C1 segment of cervical spinal cord (tissue), 14 donors: ENCODE measurements around the gene MLEC.
A peak's percentile ranks its signal among the peaks of the same experiment; 100 is the strongest.
"Not testable (repeated sequence)": the region's sequence is repeated elsewhere in the genome, so short reads cannot be mapped to it uniquely, and the experiment has no call there.

Experiments used
- DNase-seq, 14 donors: peaks; one replicate each; lab custom pipeline; 2025; lab: John Stamatoyannopoulos, UW

MLEC gene

GRCh38 chr12:120662879-120663278 lies 24.1 kb upstream of the MLEC start:
- DNase-seq: no peak

GRCh38 chr12:120663741-120664140 lies 23.2 kb upstream of the MLEC start:
- DNase-seq: no peak

- no peak for DNase-seq
Measured at GRCh38 chr12:120666571-120667390, 20.2 kb upstream of the MLEC start.

- DNase-seq: no peak
Measured at GRCh38 chr12:120668091-120668867, 18.7 kb upstream of the MLEC start.

GRCh38 chr12:120668868-120669840 lies 17.8 kb upstream of the MLEC start:
- DNase-seq: no peak

GRCh38 chr12:120670237-120670636 lies 16.7 kb upstream of the MLEC start:
- DNase-seq: not testable (repeated sequence)

DNA sequence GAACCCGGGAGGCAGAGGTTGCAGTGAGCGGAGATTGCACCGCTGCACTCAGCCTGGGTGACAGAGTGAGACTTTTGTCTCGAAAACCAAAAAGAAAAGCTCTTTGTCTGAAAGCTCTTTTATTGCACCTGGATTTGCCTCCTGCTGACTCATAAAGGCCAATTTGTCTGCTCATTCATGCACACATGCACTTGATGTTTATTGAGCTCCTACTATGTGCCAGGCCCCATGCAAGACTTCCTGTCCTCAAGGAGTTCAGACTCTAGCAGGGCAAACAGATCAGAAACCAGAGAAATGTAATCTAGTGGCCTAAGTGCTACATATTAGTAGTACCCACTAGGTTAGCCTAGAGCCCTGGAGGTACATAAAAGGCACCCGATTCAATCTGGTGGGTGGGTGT lies 16.3 kb upstream of the MLEC start:
- no peak for DNase-seq

DNA sequence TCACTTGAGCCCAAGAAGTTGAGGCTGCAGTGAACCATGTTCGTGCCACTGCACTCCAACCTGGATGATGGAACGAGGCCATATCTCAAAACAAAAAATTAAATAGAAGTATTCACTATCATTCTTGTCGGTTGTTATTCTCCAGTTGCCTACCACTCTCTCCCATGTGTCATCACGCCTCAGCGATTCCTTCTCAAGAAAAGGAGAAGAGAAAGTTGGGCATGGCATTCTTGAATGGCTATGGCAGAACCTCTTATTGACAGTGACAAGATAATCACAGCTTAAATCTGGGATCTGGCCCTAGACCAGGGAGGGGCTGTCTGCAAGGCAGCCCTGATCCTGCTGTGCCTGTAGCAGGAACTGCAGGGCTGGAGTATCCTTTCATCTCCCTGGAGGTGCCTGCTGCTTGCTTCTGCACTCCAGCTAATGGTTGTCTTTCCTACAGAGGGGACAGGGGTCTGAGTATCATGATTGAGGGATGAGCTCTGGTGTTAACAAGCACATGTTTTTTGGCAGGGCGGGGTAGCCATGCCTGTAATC lies 12.8 kb upstream of the MLEC start:
- no peak for DNase-seq

DNA sequence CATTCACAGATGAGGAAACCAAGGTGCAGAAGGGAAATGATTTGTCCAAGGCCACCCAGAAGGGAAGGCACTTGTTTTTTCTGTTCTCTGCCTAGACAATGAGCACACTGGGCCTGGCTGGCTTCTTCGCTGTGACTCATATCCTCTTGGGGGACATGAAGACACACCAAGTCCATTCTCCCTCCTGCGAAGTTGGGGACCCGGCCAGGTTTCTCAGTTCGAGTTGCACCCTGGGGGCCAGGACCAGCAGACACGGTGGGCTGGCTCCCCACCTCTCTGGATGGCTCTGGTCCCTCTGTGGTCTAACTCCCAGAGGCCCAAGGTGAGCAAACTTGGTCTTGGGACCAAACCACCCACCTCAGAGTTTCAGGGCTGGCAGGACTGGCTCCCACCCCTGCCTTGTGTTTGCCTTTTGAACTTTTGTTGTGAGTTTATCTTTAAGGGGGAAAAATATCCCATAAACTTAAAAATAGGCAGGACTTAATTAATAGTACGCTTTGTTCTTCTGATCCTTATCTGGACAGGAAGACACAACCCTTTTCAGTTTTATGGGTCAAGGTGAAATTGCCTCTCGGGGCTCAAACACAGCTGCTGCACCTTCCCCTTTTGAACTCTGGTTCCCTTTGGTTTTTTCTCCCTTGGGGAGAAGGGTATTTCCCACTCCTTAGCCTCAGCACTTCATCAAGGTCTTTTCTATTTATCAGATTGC lies 9.0 kb upstream of the MLEC start:
- DNase-seq: no peak

DNA sequence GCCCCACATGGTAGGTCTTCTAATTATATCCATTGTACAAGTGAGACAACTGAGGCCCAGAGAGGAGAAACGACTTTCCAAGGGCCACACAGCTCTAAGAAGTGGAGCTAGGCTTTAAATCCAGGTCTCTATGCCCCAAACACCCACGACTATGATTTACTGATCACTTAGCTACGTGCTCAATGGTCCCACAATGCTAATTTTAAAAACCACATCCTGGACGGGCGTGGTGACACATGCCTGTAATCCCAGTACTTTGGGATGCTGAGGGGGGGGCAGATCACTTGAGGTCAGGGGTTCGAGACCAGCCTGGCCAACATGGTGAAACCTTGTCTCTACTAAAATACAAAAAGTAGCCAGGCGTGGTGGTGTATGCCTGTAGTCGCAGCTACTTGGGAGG lies 8.4 kb upstream of the MLEC start:
- DNase-seq: no peak

DNA sequence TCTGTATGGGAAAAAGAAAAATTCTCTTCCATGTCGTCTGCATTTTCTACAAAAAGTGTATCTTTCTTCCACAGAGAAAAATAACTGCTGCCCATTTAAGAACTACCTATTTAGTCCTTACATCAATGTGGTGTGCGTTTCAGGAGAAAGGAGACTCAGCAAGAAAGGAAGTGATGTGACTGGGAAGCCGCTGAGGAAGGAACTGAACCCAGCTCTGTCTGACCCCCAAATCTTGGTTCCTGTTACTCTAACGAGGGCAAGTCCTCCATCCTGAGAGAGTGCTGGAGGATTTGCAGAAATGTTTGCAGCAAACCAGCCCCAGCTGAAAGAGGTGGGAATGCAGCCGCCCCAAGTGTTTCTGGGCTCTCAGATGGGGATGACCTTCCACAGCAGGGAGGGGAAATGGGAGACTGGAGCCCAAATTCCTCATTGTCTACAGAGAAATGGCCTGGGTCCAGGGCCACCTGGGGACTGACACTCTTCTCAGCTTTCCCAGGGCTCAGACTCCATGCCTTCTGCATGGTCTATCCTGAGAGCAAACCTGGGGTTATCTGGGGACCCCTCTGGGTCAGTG lies 6.7 kb upstream of the MLEC start:
- DNase-seq: no peak

GRCh38 chr12:120684523-120684932 lies 2.4 kb upstream of the MLEC start:
- DNase-seq: no peak

- DNase-seq: no peak
Measured at GRCh38 chr12:120685522-120685921, 1.4 kb upstream of the MLEC start.

DNA sequence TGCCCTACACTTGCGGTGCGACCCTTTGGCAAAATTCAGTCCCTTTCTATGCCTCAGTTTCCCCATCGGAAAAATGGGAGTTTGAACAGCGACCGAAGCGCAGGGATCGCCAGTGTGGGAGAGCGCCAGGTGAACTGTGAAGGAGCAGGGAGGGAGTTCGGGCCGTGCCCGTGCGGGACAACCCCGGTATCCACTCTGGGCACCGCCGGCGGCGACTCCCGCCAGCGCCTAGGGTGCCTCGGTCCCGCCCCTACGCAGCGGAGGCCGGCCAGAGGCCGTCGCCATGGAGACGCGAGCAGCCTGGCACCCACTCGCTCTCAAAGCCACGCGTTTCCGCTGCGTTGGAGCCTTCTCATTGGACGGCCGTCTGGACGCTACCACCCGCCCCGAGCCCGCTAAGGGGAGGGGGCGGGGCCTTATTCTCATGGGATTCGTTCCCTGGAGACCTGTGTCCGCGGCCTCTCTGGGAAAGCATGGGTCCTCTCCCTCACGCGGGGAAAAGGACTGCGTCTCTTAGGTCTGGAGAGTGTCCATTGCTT lies 729 bp upstream of the MLEC start:
- DNase-seq: peak; percentile 88 to 99 (median 97)

DNA sequence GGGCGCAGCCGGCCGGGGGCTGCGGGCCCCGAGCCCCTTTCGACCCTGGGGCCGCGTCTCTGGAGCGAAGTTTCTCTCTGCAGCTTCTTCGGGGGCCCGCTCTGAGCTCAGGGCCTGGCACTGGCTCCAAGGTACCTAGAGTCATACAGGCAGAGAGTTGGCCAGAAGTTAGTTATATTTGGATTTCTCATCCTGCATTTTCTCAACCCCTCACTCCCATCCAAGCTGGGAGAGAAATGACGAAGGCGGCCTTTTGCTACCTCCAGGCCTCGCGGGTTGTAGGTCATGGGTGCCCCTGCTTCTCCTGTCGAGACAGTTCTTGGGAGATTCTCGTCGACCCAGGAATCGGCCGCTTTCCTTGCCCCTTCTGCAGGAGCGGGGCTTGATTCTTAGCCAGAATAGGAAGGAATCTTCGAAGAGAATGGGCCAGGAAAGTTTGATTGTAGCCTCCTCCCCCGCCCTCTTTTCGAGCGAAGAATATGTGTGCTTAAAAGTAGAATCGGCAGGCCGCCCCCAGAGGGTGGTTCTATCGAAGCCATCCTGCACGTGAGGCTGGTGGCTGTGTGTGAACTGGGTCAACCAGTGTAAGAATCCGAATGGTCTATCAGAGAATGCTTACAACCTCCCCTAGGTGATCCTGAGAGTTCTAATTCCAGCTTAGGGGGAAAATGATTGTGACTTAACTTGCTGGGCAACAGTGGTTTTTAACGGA lies 785 bp downstream of the MLEC start:
- peak in 3 of 14 donors; percentile 8 to 39 (median 36) for DNase-seq

DNA sequence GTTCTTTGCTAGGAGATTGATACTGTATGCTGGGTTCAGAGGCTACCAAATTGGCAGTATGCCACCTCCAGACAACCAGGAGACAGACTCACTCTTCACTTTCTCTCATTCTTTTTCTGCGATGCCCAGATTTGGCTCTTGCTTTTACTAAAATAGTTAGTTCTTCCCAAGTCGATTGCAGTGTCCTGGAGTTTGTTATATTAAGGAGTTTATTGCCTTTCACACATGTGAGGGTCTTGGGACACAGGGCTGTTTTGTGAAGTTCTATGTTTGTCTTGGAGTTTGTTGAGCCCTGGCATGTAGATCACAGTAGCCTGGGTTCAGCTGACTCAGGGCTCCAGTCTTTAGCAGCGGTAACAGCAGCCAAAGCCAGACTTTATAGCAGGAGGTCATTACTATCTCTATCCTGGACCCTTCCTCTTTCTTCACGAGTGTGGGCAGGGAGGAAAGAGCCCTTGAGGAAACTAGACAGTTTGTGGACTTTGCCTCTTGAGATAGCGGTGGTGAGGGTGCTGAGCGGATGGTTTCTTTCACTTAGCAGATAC lies 1.6 kb downstream of the MLEC start:
- no peak for DNase-seq

- no peak for DNase-seq
Measured at GRCh38 chr12:120689397-120690082, 2.6 kb downstream of the MLEC start.

GRCh38 chr12:120690083-120690450 lies 3.1 kb downstream of the MLEC start:
- DNase-seq: no peak

DNA sequence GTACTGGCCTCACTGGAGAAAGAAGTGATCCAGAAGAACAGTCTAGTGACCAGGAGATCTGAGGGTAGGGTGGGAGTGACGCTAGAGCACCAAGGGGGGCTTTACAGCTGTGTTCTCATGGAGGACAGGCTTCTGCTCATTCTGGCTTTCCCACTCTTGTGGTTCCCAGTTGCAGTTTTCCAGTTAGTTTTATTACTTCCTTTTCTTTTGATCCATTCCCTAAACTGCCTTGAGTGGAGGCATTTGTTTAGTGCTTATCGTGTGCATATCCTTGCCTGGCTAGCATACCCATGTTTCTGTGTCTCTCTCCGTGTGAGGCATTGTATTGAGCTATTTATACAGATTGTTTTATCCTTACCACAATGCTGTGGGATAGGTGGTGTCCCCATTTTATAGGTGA lies 4.0 kb downstream of the MLEC start:
- no peak for DNase-seq
